ENCODE measurements around the gene TMEM259. TPM values are rescaled to one million over a fixed set of nuclear protein-coding genes. Genes with fewer than 3 reads are reported as not detected.

The TMEM259 gene
- total RNA-seq, 1 donor from 2014 or later = 182 TPM

- H3K36me3 Mint-ChIP-seq (ENCODE audit: low read depth, unreplicated experiment) = peaks cover 10% of the 10 kb centered on the region
- no peak for DNase-seq (ENCODE audit: low spot score)
- H3K9me3 Mint-ChIP-seq (ENCODE audit: unreplicated experiment) = no peaks in the 10 kb centered on the region
- no peak overlapping the region for H3K4me3 Mint-ChIP-seq (ENCODE audit: unreplicated experiment)
- no peak for TF ChIP-seq CTCF (IDR thresholded peaks at IDR 0.05; ENCODE audit: unreplicated experiment)
- no peak overlapping the region for H3K27ac Mint-ChIP-seq (ENCODE audit: unreplicated experiment)
- peaks cover 3% of the 10 kb centered on the region for H3K27me3 Mint-ChIP-seq (ENCODE audit: unreplicated experiment)
- peaks cover 8% of the 10 kb centered on the region for H3K4me1 Mint-ChIP-seq (ENCODE audit: unreplicated experiment)
Observed at GRCh38 chr19:988081-988480, 32.8 kb downstream of the TMEM259 start.

GRCh38 chr19:986083-986482 is 34.8 kb downstream of the TMEM259 start:
- no peak for DNase-seq (ENCODE audit: low spot score)
- H3K27ac Mint-ChIP-seq (ENCODE audit: unreplicated experiment) = no peak overlapping the region
- no peak overlapping the region for H3K4me3 Mint-ChIP-seq (ENCODE audit: unreplicated experiment)
- no peak for TF ChIP-seq CTCF (IDR thresholded peaks at IDR 0.05; ENCODE audit: unreplicated experiment)
- peaks cover 3% of the 10 kb centered on the region for H3K27me3 Mint-ChIP-seq (ENCODE audit: unreplicated experiment)
- peaks cover 10% of the 10 kb centered on the region for H3K36me3 Mint-ChIP-seq (ENCODE audit: low read depth, unreplicated experiment)
- no peaks in the 10 kb centered on the region for H3K9me3 Mint-ChIP-seq (ENCODE audit: unreplicated experiment)
- H3K4me1 Mint-ChIP-seq (ENCODE audit: unreplicated experiment) = peaks cover 8% of the 10 kb centered on the region

- Mint-ChIP-seq H3K27ac (ENCODE audit: unreplicated experiment) (peak within 1 kb of the TSS; percentile 57), H3K4me1 (ENCODE audit: unreplicated experiment) (peaks cover 8% of the 10 kb centered on the region), H3K27me3 (ENCODE audit: unreplicated experiment) (peaks cover 3% of the 10 kb centered on the region), H3K4me3 (ENCODE audit: unreplicated experiment) (peak within 1 kb of the TSS; percentile 97), H3K9me3 (ENCODE audit: unreplicated experiment) (no peaks in the 10 kb centered on the region), H3K36me3 (ENCODE audit: low read depth, unreplicated experiment) (peaks cover 10% of the 10 kb centered on the region)
- peak; percentile 17 for TF ChIP-seq CTCF (IDR thresholded peaks at IDR 0.05; ENCODE audit: unreplicated experiment)
- DNase-seq (ENCODE audit: low spot score) = peak; percentile 88
Observed at GRCh38 chr19:984165-984967, 36.6 kb downstream of the TMEM259 start, which contains the start of gene WDR18. Gene WDR18 (plus strand): TSS chr19:984345. CDS start chr19:984354, 9 bp downstream.

- Mint-ChIP-seq H3K36me3 (ENCODE audit: low read depth, unreplicated experiment) (peaks cover 4% of the 10 kb centered on the region), H3K27ac (ENCODE audit: unreplicated experiment) (no peak overlapping the region), H3K4me1 (ENCODE audit: unreplicated experiment) (peaks cover 4% of the 10 kb centered on the region), H3K4me3 (ENCODE audit: unreplicated experiment) (peak overlapping the region; percentile 47), H3K27me3 (ENCODE audit: unreplicated experiment) (peaks cover 3% of the 10 kb centered on the region), H3K9me3 (ENCODE audit: unreplicated experiment) (no peaks in the 10 kb centered on the region)
- DNase-seq (ENCODE audit: low spot score) = peak; percentile 91
- TF ChIP-seq CTCF (IDR thresholded peaks at IDR 0.05; ENCODE audit: unreplicated experiment) = peak; percentile 98
Observed at GRCh38 chr19:982567-983170, 38.3 kb downstream of the TMEM259 start.

Data from endothelial cell (in vitro differentiated cells).